Effector memory CD4-positive, alpha-beta T cell (primary cell): ENCODE results near the gene PWWP2B.

Source experiments
- DNase-seq, 3 donors: peaks; one replicate each; pipeline ENCODE4 v3.0.0-alpha.2; 2020
- H3K27ac ChIP-seq: 2 replicates; pipeline ENCODE4 v1.7.0; 2013; ENCODE audit warnings: mild to moderate bottlenecking, low read length, moderate library complexity; ENCODE audit not compliant: insufficient read depth, poor library complexity, severe bottlenecking
- H3K27me3 ChIP-seq: replicated peaks from 2 replicates; pipeline ENCODE4 v1.7.0; 2013; ENCODE audit warnings: mild to moderate bottlenecking, low read length; ENCODE audit not compliant: insufficient read depth, control insufficient read depth, poor library complexity, severe bottlenecking
- H3K36me3 ChIP-seq: 2 replicates; pipeline ENCODE4 v1.7.0; 2013; ENCODE audit warnings: mild to moderate bottlenecking, low read length, moderate library complexity; ENCODE audit not compliant: control insufficient read depth, insufficient read depth
- H3K4me1 ChIP-seq: 2 replicates; pipeline ENCODE4 v1.7.0; 2013; ENCODE audit warnings: low read length, mild to moderate bottlenecking; ENCODE audit not compliant: control insufficient read depth, insufficient read depth, poor library complexity, severe bottlenecking
- H3K4me3 ChIP-seq: 2 replicates; pipeline ENCODE4 v1.7.0; 2013; ENCODE audit warnings: low read length, low read depth, mild to moderate bottlenecking; ENCODE audit not compliant: insufficient read depth, poor library complexity, severe bottlenecking
- H3K9me3 ChIP-seq: 2 replicates; pipeline ENCODE4 v1.7.0; 2013; ENCODE audit warnings: mild to moderate bottlenecking, low read length, moderate library complexity; ENCODE audit not compliant: control insufficient read depth

The PWWP2B gene

DNA sequence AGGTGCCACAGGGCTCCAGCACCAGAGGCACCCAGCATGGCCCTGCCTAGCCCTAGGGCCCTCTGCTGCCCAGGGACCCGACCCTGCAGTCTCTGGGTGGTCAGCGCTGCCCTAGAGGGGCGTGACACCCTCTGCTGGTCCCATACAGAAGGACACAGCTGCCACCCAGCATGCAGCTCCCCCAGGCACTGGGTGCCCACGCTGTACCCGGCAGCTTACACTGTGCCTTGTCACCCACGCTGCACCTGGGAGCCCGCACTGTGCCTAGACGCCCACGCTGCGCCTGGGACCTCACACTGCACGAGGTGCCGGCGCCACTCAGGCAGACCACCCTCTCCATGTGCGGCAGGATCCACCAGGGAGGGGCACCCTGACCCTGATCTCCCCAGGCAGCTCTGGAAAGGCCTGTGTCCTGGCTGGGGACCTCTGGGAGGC, 55.2 kb downstream of the PWWP2B start:
- Histone ChIP-seq H3K9me3 (no peaks in the 10 kb centered on the region), H3K4me3 (no peak overlapping the region)
- no peak for DNase-seq

GRCh38 chr10:132452651-132453469, 55.9 kb downstream of the PWWP2B start:
- DNase-seq = peak; percentile 83 to 89 (median 87)
- peak overlapping the region; percentile 41 for H3K4me3 ChIP-seq

More for the DNA sequence above, 55.2 kb downstream of the PWWP2B start:
- Histone ChIP-seq H3K36me3 (no peaks in the 10 kb centered on the region), H3K27ac (peak overlapping the region; percentile 74), H3K4me1 (peaks cover 25% of the 10 kb centered on the region), H3K27me3 (no peaks in the 10 kb centered on the region)

GRCh38 chr10:132453470-132453861, 56.5 kb downstream of the PWWP2B start:
- no peaks in the 10 kb centered on the region for H3K9me3 ChIP-seq
- H3K4me3 ChIP-seq = no peak overlapping the region
- no peaks in the 10 kb centered on the region for H3K36me3 ChIP-seq
- no peak for DNase-seq
- H3K4me1 ChIP-seq = peaks cover 14% of the 10 kb centered on the region
- peak overlapping the region; percentile 43 for H3K27ac ChIP-seq
- H3K27me3 ChIP-seq = no peaks in the 10 kb centered on the region

More at GRCh38 chr10:132452651-132453469, 55.9 kb downstream of the PWWP2B start:
- no peaks in the 10 kb centered on the region for H3K27me3 ChIP-seq
- H3K36me3 ChIP-seq = no peaks in the 10 kb centered on the region
- no peaks in the 10 kb centered on the region for H3K9me3 ChIP-seq
- peak overlapping the region; percentile 74 for H3K27ac ChIP-seq
- peaks cover 18% of the 10 kb centered on the region for H3K4me1 ChIP-seq

DNA sequence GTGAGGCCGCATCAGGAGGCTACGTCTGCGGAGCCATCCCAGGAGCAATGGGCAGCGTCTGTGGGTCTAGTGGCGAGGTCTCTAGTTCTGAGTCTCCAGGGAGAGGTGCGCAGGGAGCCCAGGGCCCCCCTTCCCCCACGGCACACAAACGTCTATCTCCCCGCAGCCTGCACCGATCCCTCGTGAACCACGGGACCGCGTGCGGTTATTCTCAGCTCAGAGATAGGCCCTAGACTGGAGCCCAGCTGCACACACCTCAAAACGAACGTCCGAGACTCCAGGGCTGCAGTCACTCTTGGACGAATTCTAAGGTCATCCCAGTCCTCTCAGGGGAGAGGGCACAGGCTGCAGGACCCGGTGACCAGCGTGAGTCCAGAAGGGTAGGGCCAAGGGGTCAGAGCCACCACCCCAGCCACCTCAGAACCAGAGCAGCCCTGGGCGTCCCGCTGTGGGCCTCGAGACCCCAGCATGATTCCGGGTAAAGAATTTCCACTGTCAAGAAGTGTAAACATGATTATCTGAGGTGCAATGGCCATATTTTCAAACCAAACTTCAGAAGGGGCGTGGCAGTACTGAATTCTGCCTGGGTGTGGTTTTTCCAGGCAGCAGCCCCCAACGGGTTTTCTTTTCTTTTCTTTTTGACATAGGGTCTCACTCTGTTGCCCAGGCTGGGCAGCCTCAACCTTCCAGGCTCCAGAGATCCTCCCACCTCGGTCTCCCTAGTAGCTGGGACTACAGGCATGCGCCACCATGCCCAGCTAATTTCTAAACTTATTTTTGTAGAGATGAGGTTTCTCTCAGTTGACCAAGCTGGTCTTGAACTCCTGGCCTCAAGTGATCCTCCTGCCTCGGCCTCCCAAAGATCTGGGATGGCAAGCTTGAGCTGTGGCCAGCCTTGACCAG, 57.5 kb downstream of the PWWP2B start:
- Histone ChIP-seq H3K36me3 (no peaks in the 10 kb centered on the region), H3K4me1 (peaks cover 14% of the 10 kb centered on the region), H3K27me3 (no peaks in the 10 kb centered on the region), H3K27ac (no peak overlapping the region), H3K9me3 (no peaks in the 10 kb centered on the region), H3K4me3 (no peak overlapping the region)
- no peak for DNase-seq

GRCh38 chr10:132455441-132455971, 58.5 kb downstream of the PWWP2B start:
- H3K4me1 ChIP-seq = peaks cover 14% of the 10 kb centered on the region
- no peaks in the 10 kb centered on the region for H3K36me3 ChIP-seq
- H3K27ac ChIP-seq = no peak overlapping the region
- no peak for DNase-seq
- no peaks in the 10 kb centered on the region for H3K9me3 ChIP-seq
- no peaks in the 10 kb centered on the region for H3K27me3 ChIP-seq
- H3K4me3 ChIP-seq = no peak overlapping the region

- H3K27me3 ChIP-seq = no peaks in the 10 kb centered on the region
- peaks cover 14% of the 10 kb centered on the region for H3K4me1 ChIP-seq
- H3K27ac ChIP-seq = no peak overlapping the region
- no peaks in the 10 kb centered on the region for H3K36me3 ChIP-seq
- no peak overlapping the region for H3K4me3 ChIP-seq
- DNase-seq = no peak
- H3K9me3 ChIP-seq = no peaks in the 10 kb centered on the region
These were observed 59.2 kb downstream of the PWWP2B start for GRCh38 chr10:132455986-132456847.

DNA sequence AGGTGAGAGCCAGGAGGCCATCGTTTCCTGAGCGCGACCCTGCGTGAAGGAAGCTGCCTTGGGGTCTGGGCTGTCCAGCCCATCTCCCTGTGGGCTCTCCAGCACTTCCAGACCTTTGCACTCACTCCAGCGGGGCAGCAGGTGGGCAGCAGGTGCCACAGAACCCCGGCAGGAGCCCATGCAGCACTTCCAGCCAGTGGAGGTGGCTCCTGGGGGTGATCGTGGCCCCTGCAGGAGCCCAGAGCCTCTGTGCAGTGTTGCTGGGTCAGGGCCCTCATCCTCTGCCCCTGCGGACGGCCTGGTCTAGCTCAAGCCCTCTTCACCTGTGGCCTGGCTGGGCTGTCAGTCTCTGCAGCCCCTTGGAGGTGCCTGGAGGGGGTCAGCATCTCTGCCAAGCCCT, 59.9 kb downstream of the PWWP2B start:
- Histone ChIP-seq H3K4me3 (no peak overlapping the region), H3K27ac (no peak overlapping the region), H3K27me3 (no peaks in the 10 kb centered on the region), H3K36me3 (no peaks in the 10 kb centered on the region), H3K9me3 (no peaks in the 10 kb centered on the region), H3K4me1 (peaks cover 14% of the 10 kb centered on the region)
- no peak for DNase-seq

DNA sequence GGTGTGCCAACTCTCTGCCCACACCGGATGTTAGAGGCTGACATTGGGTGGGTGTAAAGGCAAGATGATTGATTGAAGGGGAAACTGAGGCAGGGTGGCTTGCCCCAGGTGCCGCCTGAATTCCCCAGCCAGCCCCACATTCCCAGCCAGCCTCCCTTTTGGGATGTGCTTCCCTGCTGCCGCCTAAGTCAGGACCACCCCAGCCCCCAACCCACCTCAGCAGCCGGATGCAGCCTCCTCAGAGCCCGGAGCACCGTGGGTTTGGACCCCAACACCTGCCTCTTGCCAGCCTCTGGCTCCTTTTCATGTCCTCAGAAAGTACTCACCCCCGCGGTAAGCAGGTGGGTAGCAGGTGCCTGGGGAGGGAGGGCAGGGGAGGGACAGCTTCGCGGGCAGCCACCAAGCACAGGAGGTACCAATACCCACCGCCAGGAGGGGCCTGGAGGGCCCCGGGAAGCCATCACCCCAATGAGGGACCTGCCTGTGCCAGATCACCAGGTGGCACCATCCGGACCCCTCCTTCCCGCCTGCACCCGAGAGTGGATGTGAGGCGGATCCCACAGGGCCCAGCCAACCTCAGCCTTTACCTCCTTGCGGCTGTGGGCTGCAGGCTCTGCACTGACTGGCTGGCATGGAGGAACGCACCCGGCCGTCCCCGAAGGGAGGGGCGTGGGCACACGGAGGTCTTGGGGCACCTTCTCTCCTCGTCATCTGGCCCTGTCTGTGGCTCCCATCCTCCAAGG, 60.5 kb downstream of the PWWP2B start:
- Histone ChIP-seq H3K4me3 (no peak overlapping the region), H3K9me3 (no peaks in the 10 kb centered on the region), H3K36me3 (no peaks in the 10 kb centered on the region), H3K4me1 (peaks cover 9% of the 10 kb centered on the region), H3K27me3 (no peaks in the 10 kb centered on the region), H3K27ac (no peak overlapping the region)
- DNase-seq = no peak

- peaks cover 3% of the 10 kb centered on the region for H3K4me1 ChIP-seq
- no peaks in the 10 kb centered on the region for H3K36me3 ChIP-seq
- no peaks in the 10 kb centered on the region for H3K9me3 ChIP-seq
- no peaks in the 10 kb centered on the region for H3K27me3 ChIP-seq
- H3K4me3 ChIP-seq = no peak overlapping the region
- no peak overlapping the region for H3K27ac ChIP-seq
- DNase-seq = no peak
These were observed 61.1 kb downstream of the PWWP2B start for GRCh38 chr10:132458071-132458585.
